ENCODE measurements around the gene NR1D2.

NR1D2 gene

GRCh38 chr3:23931597-23931996 lies 13.5 kb upstream of the NR1D2 start:
- DNase-seq (ENCODE audit: low read depth in 2 of 2), result no peak

- DNase-seq (ENCODE audit: low read depth in 2 of 2), result no peak
Observed at GRCh38 chr3:23932571-23932970, 12.5 kb upstream of the NR1D2 start.

GRCh38 chr3:23934253-23934652 lies 10.8 kb upstream of the NR1D2 start:
- DNase-seq (ENCODE audit: low read depth in 2 of 2), result no peak

- DNase-seq (ENCODE audit: low read depth in 2 of 2), result no peak
Observed at GRCh38 chr3:23937296-23937695, 7.8 kb upstream of the NR1D2 start.

GRCh38 chr3:23938688-23939087 lies 6.4 kb upstream of the NR1D2 start:
- no peak for DNase-seq (ENCODE audit: low read depth in 2 of 2)

- DNase-seq (ENCODE audit: low read depth in 2 of 2), result no peak
Observed at GRCh38 chr3:23940775-23941174, 4.3 kb upstream of the NR1D2 start.

- DNase-seq (ENCODE audit: low read depth in 2 of 2), result no peak
Observed at GRCh38 chr3:23941440-23941839, 3.6 kb upstream of the NR1D2 start.

GRCh38 chr3:23942546-23942945 lies 2.5 kb upstream of the NR1D2 start:
- no peak for DNase-seq (ENCODE audit: low read depth in 2 of 2)

- DNase-seq (ENCODE audit: low read depth in 2 of 2), result no peak
Observed at GRCh38 chr3:23944007-23944783, 891 bp upstream of the NR1D2 start.

GRCh38 chr3:23945663-23945912 lies 502 bp downstream of the NR1D2 start:
- no peak for DNase-seq (ENCODE audit: low read depth in 2 of 2)

GRCh38 chr3:23945913-23946687 lies 1.0 kb downstream of the NR1D2 start:
- peak; percentile 97 to 98 for DNase-seq (ENCODE audit: low read depth in 2 of 2)

GRCh38 chr3:23948761-23949160 lies 3.7 kb downstream of the NR1D2 start:
- no peak for DNase-seq (ENCODE audit: low read depth in 2 of 2)

GRCh38 chr3:23949784-23950183 lies 4.7 kb downstream of the NR1D2 start:
- no peak for DNase-seq (ENCODE audit: low read depth in 2 of 2)

GRCh38 chr3:23950293-23950692 lies 5.2 kb downstream of the NR1D2 start:
- DNase-seq (ENCODE audit: low read depth in 2 of 2), result no peak

- no peak for DNase-seq (ENCODE audit: low read depth in 2 of 2)
Observed at GRCh38 chr3:23952646-23953045, 7.6 kb downstream of the NR1D2 start.

GRCh38 chr3:23953523-23953922 lies 8.4 kb downstream of the NR1D2 start:
- no peak for DNase-seq (ENCODE audit: low read depth in 2 of 2)

GRCh38 chr3:23954144-23954543 lies 9.1 kb downstream of the NR1D2 start:
- DNase-seq (ENCODE audit: low read depth in 2 of 2), result no peak

- DNase-seq (ENCODE audit: low read depth in 2 of 2), result no peak
Observed at GRCh38 chr3:23956701-23957100, 11.6 kb downstream of the NR1D2 start.

GRCh38 chr3:23959135-23959900 lies 14.2 kb downstream of the NR1D2 start:
- DNase-seq (ENCODE audit: low read depth in 2 of 2), result no peak

- DNase-seq (ENCODE audit: low read depth in 2 of 2), result no peak
Observed at GRCh38 chr3:23960649-23961048, 15.6 kb downstream of the NR1D2 start.

GRCh38 chr3:23961066-23961465 lies 16.0 kb downstream of the NR1D2 start:
- DNase-seq (ENCODE audit: low read depth in 2 of 2), result no peak

- DNase-seq (ENCODE audit: low read depth in 2 of 2), result no peak
Observed at GRCh38 chr3:23961913-23962312, 16.8 kb downstream of the NR1D2 start.

Measured in stimulated activated CD4-positive, alpha-beta T cell treated with anti-CD3 and anti-CD28 coated beads, Interleukin-1b, Interleukin-23, amount 100 ng/mL, for 4 hours (primary cell).